Endothelial cell (in vitro differentiated cells): ENCODE results near the gene USP49. TPM values are rescaled to one million over a fixed set of nuclear protein-coding genes. Genes with fewer than 3 reads are reported as not detected.

Experiments
- DNase-seq: peaks from one replicate; pipeline ENCODE4 v3.0.0; 2021; ENCODE audit warnings: low spot score
- H3K27ac Mint-ChIP-seq: one replicate; pipeline ENCODE4 v1.8.0; 2021; ENCODE audit warnings: mixed read lengths, inconsistent platforms; ENCODE audit not compliant: unreplicated experiment
- H3K27me3 Mint-ChIP-seq: one replicate; pipeline ENCODE4 v1.8.0; 2021; ENCODE audit warnings: mild to moderate bottlenecking, moderate library complexity, mixed read lengths, inconsistent platforms; ENCODE audit not compliant: unreplicated experiment
- H3K36me3 Mint-ChIP-seq: one replicate; pipeline ENCODE4 v1.8.0; 2021; ENCODE audit warnings: mild to moderate bottlenecking, low read depth, mixed read lengths, inconsistent platforms; ENCODE audit not compliant: unreplicated experiment
- H3K4me1 Mint-ChIP-seq: one replicate; pipeline ENCODE4 v1.8.0; 2021; ENCODE audit warnings: mild to moderate bottlenecking, mixed read lengths, inconsistent platforms; ENCODE audit not compliant: unreplicated experiment
- H3K4me3 Mint-ChIP-seq: one replicate; pipeline ENCODE4 v1.8.0; 2021; ENCODE audit warnings: mild to moderate bottlenecking, mixed read lengths, inconsistent platforms; ENCODE audit not compliant: unreplicated experiment
- H3K9me3 Mint-ChIP-seq: one replicate; pipeline ENCODE4 v1.8.0; 2021; ENCODE audit warnings: mixed read lengths, inconsistent platforms; ENCODE audit not compliant: unreplicated experiment
- CTCF ChIP-seq: fragments of 200-600 bp; sonication (generic); IDR thresholded peaks from one replicate; pipeline ENCODE4 v1.5.0; 2021; ENCODE audit warnings: antibody characterized with exemption; ENCODE audit not compliant: unreplicated experiment
- total RNA-seq: library from RNA; stranded (reverse); fragmentation: NEBNext Ultra II Directional; extraction: Animal tissue kit (Norgen Biotek cat#: 25700); gene quantifications from one replicate; pipeline ENCODE4 v1.2.1, GENCODE V29; 2021; ENCODE audit not compliant: unreplicated experiment

USP49 gene
- total RNA-seq, 1 donor from 2014 or later = 7.1 TPM

- H3K9me3 Mint-ChIP-seq = no peaks in the 10 kb centered on the region
- H3K27ac Mint-ChIP-seq = peak overlapping the region; percentile 97
- H3K36me3 Mint-ChIP-seq = peaks cover 8% of the 10 kb centered on the region
- DNase-seq = no peak
- no peak for TF ChIP-seq CTCF
- peaks cover 5% of the 10 kb centered on the region for H3K27me3 Mint-ChIP-seq
- H3K4me1 Mint-ChIP-seq = peaks cover 12% of the 10 kb centered on the region
- peak overlapping the region; percentile 57 for H3K4me3 Mint-ChIP-seq
These were observed 19.2 kb upstream of the USP49 start for GRCh38 chr6:41914343-41914742.

- H3K27ac Mint-ChIP-seq = no peak overlapping the region
- no peak for TF ChIP-seq CTCF
- peaks cover 11% of the 10 kb centered on the region for H3K4me1 Mint-ChIP-seq
- DNase-seq = no peak
- H3K27me3 Mint-ChIP-seq = peaks cover 3% of the 10 kb centered on the region
- H3K4me3 Mint-ChIP-seq = no peak overlapping the region
- no peaks in the 10 kb centered on the region for H3K9me3 Mint-ChIP-seq
- H3K36me3 Mint-ChIP-seq = peaks cover 38% of the 10 kb centered on the region
These were observed 14.6 kb upstream of the USP49 start for GRCh38 chr6:41909727-41910126.

- peak; percentile 31 for TF ChIP-seq CTCF
- H3K9me3 Mint-ChIP-seq = no peaks in the 10 kb centered on the region
- H3K27me3 Mint-ChIP-seq = no peaks in the 10 kb centered on the region
- DNase-seq = peak; percentile 52
- no peak overlapping the region for H3K4me3 Mint-ChIP-seq
- H3K4me1 Mint-ChIP-seq = peaks cover 9% of the 10 kb centered on the region
- peak overlapping the region; percentile 52 for H3K27ac Mint-ChIP-seq
- peaks cover 26% of the 10 kb centered on the region for H3K36me3 Mint-ChIP-seq
These were observed 6.8 kb upstream of the USP49 start for GRCh38 chr6:41901882-41902519.

- Mint-ChIP-seq H3K27me3 (no peaks in the 10 kb centered on the region), H3K4me1 (peaks cover 13% of the 10 kb centered on the region), H3K9me3 (no peaks in the 10 kb centered on the region), H3K27ac (no peak overlapping the region), H3K4me3 (no peak overlapping the region), H3K36me3 (peaks cover 17% of the 10 kb centered on the region)
- DNase-seq = no peak
- TF ChIP-seq CTCF = no peak
These were observed 5.7 kb upstream of the USP49 start for GRCh38 chr6:41900861-41901260.

GRCh38 chr6:41896281-41896680 is 1.1 kb upstream of the USP49 start:
- Mint-ChIP-seq H3K4me3 (peak overlapping the region; percentile 95), H3K27ac (no peak overlapping the region), H3K4me1 (peaks cover 8% of the 10 kb centered on the region), H3K36me3 (no peaks in the 10 kb centered on the region), H3K27me3 (no peaks in the 10 kb centered on the region), H3K9me3 (no peaks in the 10 kb centered on the region)
- TF ChIP-seq CTCF = no peak
- no peak for DNase-seq
